T-helper 1 cell treated with Interleukin-12 subunit alpha and Interleukin-12 subunit beta and Interleukin-4 antibody, amounts not matched to agents 30 ng/mL and 1 ng/mL, for 36 hours (primary cell): Measurements from ENCODE around the gene NUP98. TPM values are rescaled to one million over a fixed set of nuclear protein-coding genes. Genes with fewer than 3 reads are reported as not detected.
"Not testable (repeated sequence)": the region's sequence is repeated elsewhere in the genome, so short reads cannot be mapped to it uniquely, and the experiment has no call there.

ENCODE experiments used
- intact Hi-C: fragments of 100-400 bp; cut with micrococcal nuclease; formaldehyde crosslinking; loops from one replicate; pipeline ENCODE4 v1.15.1; 2024
- total RNA-seq: library from RNA; stranded (reverse); gene quantifications from 2 replicates; pipeline ENCODE4 v1.2.3, GENCODE V29; 2022

Gene NUP98
- total RNA-seq, 1 donor from 2014 or later: 131 TPM

DNA sequence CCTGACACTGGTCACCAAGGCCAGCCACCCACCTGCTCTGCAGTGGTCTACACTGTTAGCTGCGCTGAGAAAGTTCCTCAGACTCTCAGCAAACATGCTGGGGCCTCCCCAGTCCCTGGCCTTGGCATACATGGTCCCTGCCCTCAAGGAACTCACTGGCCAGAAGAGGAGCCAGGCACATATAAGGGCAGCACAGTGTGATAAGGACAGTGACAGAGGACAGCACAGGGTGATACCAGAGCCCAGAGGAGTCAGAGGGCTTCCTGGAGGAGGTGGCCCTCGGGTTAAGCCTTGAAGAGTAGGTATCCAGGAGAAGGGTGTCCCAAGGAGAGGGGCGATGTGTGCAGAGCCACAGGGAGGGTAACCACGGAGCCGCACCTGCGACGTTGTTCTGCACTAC, 151.8 kb downstream of the NUP98 start:
- intact Hi-C loops: no loop called here

DNA sequence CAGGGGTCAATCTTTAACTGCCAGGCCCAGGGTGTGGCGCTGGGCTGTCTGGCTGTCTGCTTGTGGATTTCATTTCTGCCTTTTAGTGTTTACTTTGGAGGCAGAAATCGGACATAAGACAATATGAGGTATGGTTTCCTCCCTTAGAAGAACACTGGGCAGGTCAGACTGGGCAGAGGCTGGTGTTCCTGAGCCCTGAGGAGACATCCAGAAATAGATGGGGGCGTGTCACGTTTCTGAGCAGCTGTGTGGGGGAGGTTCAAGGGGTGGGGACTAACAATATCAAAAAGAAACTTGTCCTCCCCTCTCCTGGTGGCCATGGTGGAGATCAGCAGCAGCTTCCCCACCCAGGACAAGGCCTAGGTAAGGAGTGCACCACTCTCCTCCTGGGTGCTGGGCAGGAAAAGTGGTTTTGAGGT, 152.5 kb downstream of the NUP98 start, which contains the start of gene ART1:
ART1 (plus strand) TSS at position 312 of the 419 bp plus-strand sequence. CDS start 14,086 bp downstream, outside the sequence.
- intact Hi-C loops: no loop called here

DNA sequence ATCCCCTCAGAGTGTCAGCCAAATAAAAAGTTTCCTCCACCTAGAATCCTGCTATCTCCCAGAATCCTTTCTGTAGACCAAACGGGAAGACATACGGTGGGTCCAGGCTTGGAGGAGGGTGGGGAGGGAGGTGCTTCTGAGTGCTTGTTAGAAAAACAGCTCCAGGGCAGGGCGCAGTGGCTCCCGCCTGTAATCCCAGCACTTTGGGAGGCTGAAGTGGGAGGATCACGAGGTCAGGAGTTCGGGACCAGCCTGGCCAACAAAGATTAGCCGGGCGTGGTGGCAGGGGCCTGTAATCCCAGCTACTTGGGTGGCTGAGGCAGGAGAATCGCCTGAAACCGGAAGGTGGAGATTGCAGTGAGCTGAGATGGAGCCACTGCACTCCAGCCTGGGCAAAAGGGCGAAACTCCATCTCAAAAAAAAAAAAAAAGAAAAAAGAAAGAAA, 154.2 kb downstream of the NUP98 start:
- intact Hi-C loops: not testable (repeated sequence)

DNA sequence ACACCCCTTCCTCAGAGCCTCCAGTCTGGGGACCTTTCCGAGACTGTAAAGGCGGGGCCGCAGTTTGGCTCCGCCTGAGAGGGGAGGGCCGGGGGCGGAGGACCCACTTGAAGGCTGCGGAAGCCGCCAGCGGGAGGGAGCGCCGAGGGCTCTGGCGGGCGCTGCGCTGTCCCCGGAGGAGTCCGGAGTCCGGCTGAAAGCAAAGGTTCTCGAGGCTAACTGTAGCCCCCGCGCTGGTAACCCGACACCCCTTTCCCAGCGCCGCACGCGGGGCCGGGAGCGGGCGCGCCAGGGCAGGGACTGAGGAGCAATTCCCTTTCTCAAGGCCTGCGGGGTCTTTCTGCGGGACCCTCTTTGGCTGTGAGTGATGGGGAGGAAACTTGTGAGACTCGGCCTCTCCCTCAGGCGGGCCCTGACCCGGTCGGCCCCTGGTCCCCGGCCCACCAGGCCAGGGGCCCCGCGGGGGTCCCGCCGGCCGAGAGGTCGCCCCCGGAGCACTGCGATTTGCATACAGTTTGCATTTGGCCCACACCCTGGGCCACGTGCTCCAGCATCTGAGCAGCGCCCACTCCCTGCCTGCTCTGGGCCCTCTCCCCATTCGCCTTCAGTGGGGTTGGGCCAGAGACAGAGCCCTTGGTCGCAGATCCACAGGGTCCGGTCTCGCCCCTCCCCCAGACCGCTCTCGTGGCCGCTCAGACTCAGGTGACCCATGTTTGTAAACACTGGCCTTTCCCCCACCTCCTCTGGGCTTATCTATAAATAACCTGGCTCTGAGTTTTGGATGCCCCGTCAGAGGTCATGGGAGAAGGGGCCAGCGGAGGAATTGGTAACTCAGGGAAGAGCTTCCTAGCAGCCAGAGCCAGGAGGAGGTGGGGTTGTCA, 155.0 kb downstream of the NUP98 start:
- intact Hi-C loops: no loop called here

GRCh38 chr11:3641701-3642070, 155.7 kb downstream of the NUP98 start, which contains the start of gene ART5:
Gene ART5, minus strand, starts transcription at chr11:3641992. Its CDS starts 130 bp downstream, at chr11:3641862.
- intact Hi-C loops: no loop called here

DNA sequence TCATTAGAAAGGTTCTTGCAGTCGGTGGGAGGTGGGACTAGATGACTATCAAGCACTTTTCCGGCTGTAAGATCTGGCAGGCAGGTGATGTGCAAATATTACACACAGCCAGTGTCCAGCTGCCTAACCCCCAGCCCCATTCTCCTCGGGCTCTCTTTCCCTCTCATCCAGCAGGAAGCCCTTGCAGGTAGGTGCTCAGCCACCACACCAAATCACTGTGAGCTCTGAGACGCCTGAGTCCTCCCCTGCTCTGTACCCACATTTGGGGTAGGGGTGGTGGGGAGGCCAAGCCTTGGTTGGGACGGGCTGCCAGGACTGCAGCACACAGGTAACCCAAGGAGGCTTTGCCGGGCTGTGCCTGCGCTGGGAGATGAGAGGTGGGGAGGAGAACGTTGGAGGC, 156.2 kb downstream of the NUP98 start:
- intact Hi-C loops: no loop called here

- intact Hi-C loops: no loop called here
Observed at GRCh38 chr11:3639841-3640240, 157.5 kb downstream of the NUP98 start.

DNA sequence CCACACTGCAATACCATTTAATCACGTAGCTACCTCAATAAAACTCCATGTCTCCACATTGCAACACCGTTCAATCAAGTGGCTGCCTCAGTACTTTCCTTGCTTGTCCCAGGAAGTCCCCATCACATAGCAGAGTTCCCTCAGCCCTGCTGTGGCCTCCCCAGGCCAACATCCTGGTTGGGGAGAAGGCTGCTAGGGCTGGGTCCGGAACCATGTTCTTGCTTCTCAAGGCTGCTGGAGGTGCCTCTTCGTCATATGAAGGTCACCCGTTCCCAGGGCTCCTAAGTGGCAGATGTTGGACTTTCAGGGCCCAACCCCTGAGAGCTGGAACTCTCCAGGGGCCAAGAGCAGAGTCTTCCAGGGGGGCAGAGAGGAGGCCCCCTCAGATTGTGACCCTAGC, 158.8 kb downstream of the NUP98 start:
- intact Hi-C loops: no loop called here

- intact Hi-C loops: no loop called here
Observed at GRCh38 chr11:3637201-3637600, 160.2 kb downstream of the NUP98 start.

GRCh38 chr11:3635641-3636375, 161.5 kb downstream of the NUP98 start:
- intact Hi-C loops: no loop called here

GRCh38 chr11:3632070-3632660, 165.2 kb downstream of the NUP98 start:
- intact Hi-C loops: no loop called here

- intact Hi-C loops: no loop called here
Observed at GRCh38 chr11:3631331-3631730, 166.0 kb downstream of the NUP98 start.

- intact Hi-C loops: no loop called here
Observed at GRCh38 chr11:3627291-3627690, 170.1 kb downstream of the NUP98 start.

GRCh38 chr11:3626250-3626960, 170.9 kb downstream of the NUP98 start:
- intact Hi-C loops: no loop called here

Other genes with a start within 250 kb of the NUP98 start
- not detected in 2 replicates for gene ART5, start 155.6 kb downstream of the NUP98 start, total RNA-seq
- gene ART1, start 152.4 kb downstream of the NUP98 start, total RNA-seq: not detected in 2 replicates
- gene CHRNA10, start 126.2 kb downstream of the NUP98 start, total RNA-seq: 3.1 and 4.2 TPM in 2 replicates
- gene PGAP2, start 11.0 kb upstream of the NUP98 start, total RNA-seq: 21.6 and 22.0 TPM in 2 replicates
- gene RHOG, start 43.4 kb upstream of the NUP98 start, total RNA-seq: 153 and 155 TPM in 2 replicates
- 105 and 110 TPM in 2 replicates for gene STIM1, start 58.1 kb upstream of the NUP98 start, total RNA-seq